Gastroesophageal sphincter (tissue), 4 donors: ENCODE data around the gene NSDHL. TPM values are rescaled to one million over a fixed set of nuclear protein-coding genes. Genes with fewer than 3 reads are reported as not detected.

ENCODE experiments used
- ATAC-seq: fragments of 150-250 bp; one replicate; pipeline ENCODE4 v1.9.1; 2016; ENCODE audit warnings: mild to moderate bottlenecking, moderate library complexity
- H3K27ac ChIP-seq, 4 donors: fragments of 200-600 bp; sonication (generic) in 3 of 4; 1 replicate in 3 of 4; 2 replicates in 1 of 4; pipeline ENCODE4 v1.5.1; 2016 to 2019
- H3K27me3 ChIP-seq: fragments of 200-600 bp; sonication (generic); one replicate; pipeline ENCODE4 v1.5.1; 2019
- H3K36me3 ChIP-seq, 2 donors: fragments of 200-600 bp; sonication (generic); one replicate each; pipeline ENCODE4 v1.5.1; 2019; ENCODE audit warnings: control low read depth in 1 of 2
- H3K4me1 ChIP-seq, 3 donors: fragments of 200-600 bp; sonication (generic); 1 replicate in 2 of 3; 2 replicates in 1 of 3; pipeline ENCODE4 v1.5.1; 2016 to 2019; ENCODE audit warnings: control low read depth in 2 of 3
- H3K4me3 ChIP-seq, 2 donors: fragments of 200-600 bp; sonication (generic); one replicate each; pipeline ENCODE4 v1.5.1; 2019; ENCODE audit warnings: mild to moderate bottlenecking in 1 of 2, moderate library complexity in 1 of 2
- H3K9me3 ChIP-seq, 3 donors: fragments of 200-600 bp; sonication (generic); one replicate each; pipeline ENCODE4 v1.5.1; 2017 to 2019; ENCODE audit warnings: control low read depth in 2 of 3
- CTCF ChIP-seq, 4 experiments: fragments of 200-600 bp in 2 of 4; fragments of 450-650 bp in 2 of 4; sonication (generic) in 1 of 4; IDR thresholded peaks; one replicate each; pipeline ENCODE4 v1.5.1; 2017 to 2019; ENCODE audit warnings: antibody characterized with exemption in 4 of 4, mild to moderate bottlenecking in 2 of 4, moderate library complexity in 2 of 4
- EP300 ChIP-seq: sonication (generic); formaldehyde crosslinking; IDR thresholded peaks from one replicate; pipeline ENCODE4 v1.6.1; 2017; ENCODE audit warnings: antibody characterized with exemption, mild to moderate bottlenecking
- POLR2A ChIP-seq, 2 donors: fragments of 450-650 bp; IDR thresholded peaks; one replicate each; pipeline ENCODE4 v1.6.1; 2017; ENCODE audit warnings: antibody characterized with exemption in 2 of 2, mild to moderate bottlenecking in 2 of 2, moderate library complexity in 1 of 2
- POLR2AphosphoS5 ChIP-seq: sonication (generic); formaldehyde crosslinking; IDR thresholded peaks from one replicate; pipeline ENCODE4 v1.6.1; 2017; ENCODE audit warnings: antibody characterized with exemption
- WGBS, 2 donors: methylation state at CpG; one replicate each; pipeline ENCODE4 v1.1.5; 2018; ENCODE audit warnings: low coverage in 1 of 2; 5-methylcytosine and 5-hydroxymethylcytosine counted together
- total RNA-seq, 4 donors: library from RNA; depleted of rRNA; stranded (reverse); fragments of >200 nt; gene quantifications; one replicate each; pipeline ENCODE4 v1.1.0, GENCODE V29; 2016

Gene NSDHL
- total RNA-seq, 4 donors from 2014 or later: 3.7 to 14.2 (median 10.8) TPM

- no peak for ATAC-seq
- Histone ChIP-seq H3K4me3 (no peak overlapping the region), H3K4me1 (no peaks in the 10 kb centered on the region), H3K27me3 (peaks cover 18% of the 10 kb centered on the region), H3K27ac (no peak overlapping the region), H3K36me3 (no peaks in the 10 kb centered on the region), H3K9me3 (no peaks in the 10 kb centered on the region)
- no CpG with 5 or more reads among the region's 8 CpGs for WGBS, 2 donors
- TF ChIP-seq POLR2AphosphoS5: no peak
- TF ChIP-seq EP300: no peak
- no peak for TF ChIP-seq CTCF (IDR thresholded peaks at IDR 0.05)
- no peak for TF ChIP-seq POLR2A (IDR thresholded peaks at IDR 0.05)
These were observed 65.6 kb downstream of the NSDHL start for GRCh38 chrX:152896450-152896849.

GRCh38 chrX:152897222-152898131 lies 66.6 kb downstream of the NSDHL start, which contains the start of gene ZNF185:
ZNF185 (plus strand) TSS chrX:152898067; CDS start chrX:152914490, 16,423 bp downstream.
- ATAC-seq: no peak
- H3K27ac ChIP-seq: no peak within 1 kb of the TSS
- WGBS, 2 donors: no CpG with 5 or more reads among the region's 64 CpGs

DNA sequence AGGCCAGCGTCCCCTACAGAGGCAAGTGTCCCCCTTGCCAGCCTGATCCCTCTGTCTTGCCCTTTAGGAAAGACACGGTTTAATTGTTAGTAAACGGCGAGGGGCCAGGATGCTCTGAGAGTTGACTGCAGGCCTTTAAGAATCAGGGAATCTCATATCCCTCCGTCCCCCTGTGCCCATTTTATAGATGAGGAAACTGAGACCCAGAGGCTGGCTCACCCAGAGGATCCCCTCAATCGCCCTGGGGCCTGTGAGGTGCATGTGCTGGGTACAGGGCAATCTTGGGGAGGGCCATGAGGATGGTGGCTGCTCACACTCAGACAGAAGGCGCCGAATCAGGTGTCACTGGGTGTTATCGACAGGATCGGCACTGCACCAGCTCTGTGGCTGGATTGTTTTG lies 67.6 kb downstream of the NSDHL start:
- H3K36me3 ChIP-seq: no peaks in the 10 kb centered on the region
- peak overlapping the region in 1 of 2 donors; percentile 46 for H3K4me3 ChIP-seq
- 85% methylated on average over 4 of the region's 10 CpGs; no CpG with 5 or more reads in 1 of the 2 donors for WGBS, 2 donors
- no peaks in the 10 kb centered on the region for H3K4me1 ChIP-seq
- no peak overlapping the region for H3K27ac ChIP-seq
- ATAC-seq: no peak
- H3K9me3 ChIP-seq: no peaks in the 10 kb centered on the region
- TF ChIP-seq CTCF (IDR thresholded peaks at IDR 0.05): no peak
- peaks cover 18% of the 10 kb centered on the region for H3K27me3 ChIP-seq

More at GRCh38 chrX:152897222-152898131, 66.6 kb downstream of the NSDHL start, which contains the start of gene ZNF185:
- H3K9me3 ChIP-seq: no peaks in the 10 kb centered on the region
- TF ChIP-seq POLR2AphosphoS5: no peak
- TF ChIP-seq EP300: no peak
- TF ChIP-seq CTCF (IDR thresholded peaks at IDR 0.05): no peak
- no peak for TF ChIP-seq POLR2A (IDR thresholded peaks at IDR 0.05)
- H3K4me1 ChIP-seq: no peaks in the 10 kb centered on the region
- peak within 1 kb of the TSS in 1 of 2 donors; percentile 46 for H3K4me3 ChIP-seq
- H3K36me3 ChIP-seq: no peaks in the 10 kb centered on the region
- H3K27me3 ChIP-seq: peaks cover 18% of the 10 kb centered on the region

- H3K27me3 ChIP-seq: peaks cover 18% of the 10 kb centered on the region
- H3K4me1 ChIP-seq: peaks cover 0 to 3% (median 0%) of the 10 kb centered on the region in 3 donors
- no peaks in the 10 kb centered on the region for H3K36me3 ChIP-seq
- H3K4me3 ChIP-seq: no peak overlapping the region
- no peaks in the 10 kb centered on the region for H3K9me3 ChIP-seq
- H3K27ac ChIP-seq: no peak overlapping the region
- TF ChIP-seq CTCF (IDR thresholded peaks at IDR 0.05): no peak
- no peak for TF ChIP-seq POLR2A (IDR thresholded peaks at IDR 0.05)
- TF ChIP-seq POLR2AphosphoS5: no peak
- TF ChIP-seq EP300: no peak
- no CpG with 5 or more reads among the region's 16 CpGs for WGBS, 2 donors
- no peak for ATAC-seq
These were observed 68.4 kb downstream of the NSDHL start for GRCh38 chrX:152899111-152899873.
